Neural progenitor cell (in vitro differentiated cells): ENCODE data around the gene SORT1. TPM values are rescaled to one million over a fixed set of nuclear protein-coding genes. Genes with fewer than 3 reads are reported as not detected.

Experiments used
- DNase-seq: peaks from one replicate; pipeline ENCODE4 v3.0.0-alpha.2; 2016; ENCODE audit warnings: low spot score
- H2AFZ ChIP-seq: fragments of 200-600 bp; sonication (generic); replicated peaks from 2 replicates; pipeline ENCODE4 v1.6.1; 2016; ENCODE audit warnings: antibody characterized with exemption
- H3F3A ChIP-seq: fragments of 200-600 bp; sonication (generic); 2 replicates; pipeline ENCODE4 v1.6.1; 2016; ENCODE audit warnings: antibody characterized with exemption, low read depth
- H3K27ac ChIP-seq: fragments of 200-600 bp; sonication (generic); 2 replicates; pipeline ENCODE4 v1.5.1; 2016; ENCODE audit warnings: mild to moderate bottlenecking
- H3K27me3 ChIP-seq: fragments of 200-600 bp; sonication (generic); 2 replicates; pipeline ENCODE4 v1.6.1; 2016; ENCODE audit warnings: mild to moderate bottlenecking, moderate library complexity
- H3K36me3 ChIP-seq: fragments of 200-600 bp; sonication (generic); 2 replicates; pipeline ENCODE4 v1.5.1; 2016
- H3K4me1 ChIP-seq: fragments of 200-600 bp; sonication (generic); 2 replicates; pipeline ENCODE4 v1.6.1; 2016; ENCODE audit warnings: mixed run types
- H3K4me2 ChIP-seq: fragments of 200-600 bp; sonication (generic); 2 replicates; pipeline ENCODE4 v1.6.1; 2016
- H3K4me3 ChIP-seq: fragments of 200-600 bp; sonication (generic); 2 replicates; pipeline ENCODE4 v1.5.1; 2016
- H3K79me2 ChIP-seq: fragments of 200-600 bp; sonication (generic); 2 replicates; pipeline ENCODE4 v1.6.1; 2016; ENCODE audit warnings: low read depth
- H3K9ac ChIP-seq: fragments of 200-600 bp; sonication (generic); 2 replicates; pipeline ENCODE4 v1.6.1; 2016
- H3K9me3 ChIP-seq: fragments of 200-600 bp; sonication (generic); 2 replicates; pipeline ENCODE4 v1.5.1; 2016; ENCODE audit warnings: low read depth
- H4K20me1 ChIP-seq: fragments of 200-600 bp; sonication (generic); 2 replicates; pipeline ENCODE4 v1.6.1; 2016; ENCODE audit warnings: low read depth
- H3K27ac Mint-ChIP-seq: 3 replicates; pipeline ENCODE4 v1.8.0; 2021; ENCODE audit warnings: mixed read lengths
- H3K27me3 Mint-ChIP-seq: 2 replicates; pipeline ENCODE4 v1.8.0; 2022; ENCODE audit warnings: low read depth, mild to moderate bottlenecking, inconsistent platforms, moderate library complexity, mixed read lengths; ENCODE audit not compliant: insufficient read depth
- H3K36me3 Mint-ChIP-seq: 3 replicates; pipeline ENCODE4 v1.8.0; 2021; ENCODE audit warnings: mixed read lengths
- H3K4me1 Mint-ChIP-seq: 3 replicates; pipeline ENCODE4 v1.8.0; 2021; ENCODE audit warnings: mixed read lengths
- H3K4me3 Mint-ChIP-seq: 3 replicates; pipeline ENCODE4 v1.8.0; 2021; ENCODE audit warnings: mild to moderate bottlenecking, moderate library complexity, mixed read lengths
- H3K9me3 Mint-ChIP-seq: 3 replicates; pipeline ENCODE4 v1.8.0; 2020; ENCODE audit warnings: mixed read lengths
- EZH2 ChIP-seq: fragments of 200-600 bp; sonication (generic); IDR thresholded peaks from 2 replicates; pipeline ENCODE4 v1.6.1; 2017; ENCODE audit warnings: antibody characterized with exemption, mild to moderate bottlenecking, moderate library complexity
- EZH2phosphoT487 ChIP-seq: fragments of 200-600 bp; sonication (generic); IDR thresholded peaks from 2 replicates; pipeline ENCODE4 v1.6.1; 2017; ENCODE audit warnings: antibody characterized with exemption
- total RNA-seq: library from RNA; depleted of rRNA; stranded (reverse); fragments of >200 nt; gene quantifications from 2 replicates; pipeline ENCODE4 v1.2.3, GENCODE V29; 2015; ENCODE audit warnings: low replicate concordance
- TF ChIP-seq, protein P1 (sequence below): fragments of 200-600 bp; sonication (generic); IDR thresholded peaks from 2 replicates; pipeline ENCODE4 v1.5.1; 2017; ENCODE audit warnings: antibody characterized with exemption, mild to moderate bottlenecking

The SORT1 gene
- total RNA-seq, 1 donor from 2014 or later = 38.9 TPM

DNA sequence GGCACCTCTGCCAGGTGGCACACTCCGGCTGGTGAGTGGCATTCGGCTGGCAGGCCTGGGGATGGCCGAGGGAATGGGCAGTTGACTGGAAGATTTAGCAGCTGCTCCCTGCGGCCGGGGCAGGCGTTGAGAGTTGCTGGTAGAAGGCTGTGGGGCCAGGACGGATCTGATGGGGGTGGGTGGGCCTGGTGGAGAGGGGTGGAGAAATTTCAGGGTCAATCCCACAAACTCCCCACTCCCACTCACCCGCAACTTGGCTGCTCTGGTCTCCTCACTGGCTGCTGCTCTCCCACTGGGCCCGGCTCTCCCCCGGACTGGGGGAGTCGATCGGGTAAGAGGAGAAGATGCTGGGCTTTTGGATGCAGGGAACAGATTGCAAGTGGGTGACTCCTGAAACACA lies 116.9 kb downstream of the SORT1 start:
- Histone ChIP-seq H3F3A (peaks cover 39% of the 10 kb centered on the region), H3K4me1 (peaks cover 17% of the 10 kb centered on the region), H3K4me2 (peak overlapping the region; percentile 94), H3K27ac (no peak overlapping the region), H3K36me3 (no peaks in the 10 kb centered on the region), H3K9me3 (no peaks in the 10 kb centered on the region), H3K9ac (no peak overlapping the region), H3K27me3 (no peaks in the 10 kb centered on the region), H3K4me3 (no peak overlapping the region), H2AFZ (no peak overlapping the region), H4K20me1 (peaks cover 14% of the 10 kb centered on the region), H3K79me2 (peaks cover 27% of the 10 kb centered on the region)
- TF ChIP-seq EZH2 (no peak), EZH2phosphoT487 (no peak)
- TF ChIP-seq, protein P1, sequence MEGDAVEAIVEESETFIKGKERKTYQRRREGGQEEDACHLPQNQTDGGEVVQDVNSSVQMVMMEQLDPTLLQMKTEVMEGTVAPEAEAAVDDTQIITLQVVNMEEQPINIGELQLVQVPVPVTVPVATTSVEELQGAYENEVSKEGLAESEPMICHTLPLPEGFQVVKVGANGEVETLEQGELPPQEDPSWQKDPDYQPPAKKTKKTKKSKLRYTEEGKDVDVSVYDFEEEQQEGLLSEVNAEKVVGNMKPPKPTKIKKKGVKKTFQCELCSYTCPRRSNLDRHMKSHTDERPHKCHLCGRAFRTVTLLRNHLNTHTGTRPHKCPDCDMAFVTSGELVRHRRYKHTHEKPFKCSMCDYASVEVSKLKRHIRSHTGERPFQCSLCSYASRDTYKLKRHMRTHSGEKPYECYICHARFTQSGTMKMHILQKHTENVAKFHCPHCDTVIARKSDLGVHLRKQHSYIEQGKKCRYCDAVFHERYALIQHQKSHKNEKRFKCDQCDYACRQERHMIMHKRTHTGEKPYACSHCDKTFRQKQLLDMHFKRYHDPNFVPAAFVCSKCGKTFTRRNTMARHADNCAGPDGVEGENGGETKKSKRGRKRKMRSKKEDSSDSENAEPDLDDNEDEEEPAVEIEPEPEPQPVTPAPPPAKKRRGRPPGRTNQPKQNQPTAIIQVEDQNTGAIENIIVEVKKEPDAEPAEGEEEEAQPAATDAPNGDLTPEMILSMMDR = no peak
- Mint-ChIP-seq H3K4me3 (peak overlapping the region; percentile 100), H3K27me3 (no peaks in the 10 kb centered on the region), H3K36me3 (peaks cover 13% of the 10 kb centered on the region), H3K27ac (no peak overlapping the region), H3K4me1 (peaks cover 41% of the 10 kb centered on the region), H3K9me3 (no peaks in the 10 kb centered on the region)
- no peak for DNase-seq

DNA sequence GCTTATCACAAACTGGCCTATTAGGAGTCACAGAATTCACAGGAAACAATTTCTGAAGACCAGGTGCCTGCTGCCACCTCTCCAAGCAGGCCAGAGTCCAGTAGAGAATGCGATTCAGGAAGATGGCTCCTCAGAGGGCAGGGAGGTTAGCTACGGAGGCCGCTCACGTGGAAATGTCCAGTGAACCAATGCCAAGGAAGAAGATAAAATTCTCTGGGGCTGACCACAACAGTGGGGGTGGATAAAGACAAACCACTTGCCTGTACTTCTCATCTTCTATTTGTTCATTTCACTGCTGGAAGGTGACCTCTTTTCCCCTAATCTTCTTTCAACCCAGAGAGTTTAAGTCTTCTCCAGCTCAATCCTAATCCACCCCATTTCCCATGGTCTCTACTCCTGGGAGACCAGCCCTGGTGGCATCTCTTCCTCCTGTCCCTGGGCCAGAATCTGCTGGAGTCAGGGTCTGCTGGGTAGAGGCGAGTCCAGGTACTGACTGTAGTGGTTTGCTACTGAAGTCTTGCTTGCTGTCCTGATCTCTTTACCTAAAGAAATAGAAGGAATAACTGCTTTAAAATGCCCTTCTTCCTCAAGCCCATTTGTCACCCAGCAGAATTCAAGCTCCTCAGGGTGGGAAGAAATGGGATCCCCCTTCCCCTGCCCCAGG lies 118.0 kb downstream of the SORT1 start:
- Histone ChIP-seq H3K27ac (no peak overlapping the region), H3K79me2 (peaks cover 27% of the 10 kb centered on the region), H2AFZ (no peak overlapping the region), H3K36me3 (no peaks in the 10 kb centered on the region), H3K27me3 (no peaks in the 10 kb centered on the region), H3K9ac (no peak overlapping the region), H3K4me1 (peaks cover 17% of the 10 kb centered on the region), H4K20me1 (peaks cover 14% of the 10 kb centered on the region), H3F3A (peaks cover 39% of the 10 kb centered on the region), H3K4me2 (no peak overlapping the region), H3K4me3 (no peak overlapping the region), H3K9me3 (no peaks in the 10 kb centered on the region)
- TF ChIP-seq EZH2 (no peak), EZH2phosphoT487 (no peak)
- TF ChIP-seq, protein P1 = no peak
- Mint-ChIP-seq H3K4me3 (peak overlapping the region; percentile 52), H3K4me1 (peaks cover 49% of the 10 kb centered on the region), H3K27me3 (no peaks in the 10 kb centered on the region), H3K27ac (peak overlapping the region; percentile 85), H3K36me3 (peaks cover 13% of the 10 kb centered on the region), H3K9me3 (no peaks in the 10 kb centered on the region)
- no peak for DNase-seq

DNA sequence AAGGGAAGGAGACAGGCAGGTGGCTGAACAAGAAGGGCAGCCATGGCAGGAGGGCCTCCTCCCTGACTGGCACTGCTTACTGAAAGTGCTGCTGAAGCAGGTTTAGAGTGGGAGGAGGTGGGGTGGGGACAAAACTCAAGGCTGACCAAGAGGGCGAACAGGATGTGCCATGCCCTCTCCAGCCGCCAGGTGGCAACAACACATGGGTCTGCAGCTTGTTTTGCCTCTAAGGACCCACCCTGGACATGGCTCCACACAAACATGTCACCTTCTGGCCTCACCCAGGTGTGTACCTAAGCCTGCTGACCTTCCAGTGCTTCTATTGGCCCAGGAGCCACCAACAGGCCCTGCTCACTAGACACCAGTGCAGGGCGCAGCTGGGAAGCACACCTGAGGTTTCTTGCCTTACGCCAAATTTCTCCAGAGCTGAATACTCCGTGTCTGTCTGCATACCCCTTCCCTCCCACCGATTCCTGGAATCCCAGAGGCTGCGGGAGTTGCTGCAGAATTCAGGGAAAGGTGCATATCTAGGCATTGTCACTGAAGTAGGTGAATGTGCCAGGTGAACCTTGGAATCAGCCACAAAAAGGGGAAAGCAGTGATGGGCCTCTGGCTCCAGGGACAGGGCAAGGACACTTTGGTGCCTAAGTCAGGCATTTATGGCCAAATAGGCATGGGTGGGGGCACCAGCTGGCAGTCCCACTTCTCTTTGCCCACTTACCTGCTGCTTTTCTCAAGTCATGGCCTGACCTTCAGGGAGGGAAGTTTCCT lies 120.1 kb downstream of the SORT1 start:
- no peaks in the 10 kb centered on the region for H3K36me3 ChIP-seq
- H3K27me3 ChIP-seq = no peaks in the 10 kb centered on the region
- H3K36me3 Mint-ChIP-seq = peaks cover 16% of the 10 kb centered on the region
- no peak overlapping the region for H3K27ac ChIP-seq
- H3K27me3 Mint-ChIP-seq = no peaks in the 10 kb centered on the region
- H3K4me3 Mint-ChIP-seq = no peak overlapping the region
- H3K4me1 ChIP-seq = peaks cover 14% of the 10 kb centered on the region
- H3K9me3 Mint-ChIP-seq = no peaks in the 10 kb centered on the region
- TF ChIP-seq, protein P1 = peak; percentile 83
- TF ChIP-seq EZH2 = no peak
- H3F3A ChIP-seq = peaks cover 26% of the 10 kb centered on the region
- peak overlapping the region; percentile 72 for H3K27ac Mint-ChIP-seq
- peaks cover 41% of the 10 kb centered on the region for H3K4me1 Mint-ChIP-seq
- H2AFZ ChIP-seq = no peak overlapping the region
- no peak overlapping the region for H3K4me2 ChIP-seq
- H3K9me3 ChIP-seq = no peaks in the 10 kb centered on the region
- H3K9ac ChIP-seq = no peak overlapping the region
- H4K20me1 ChIP-seq = peaks cover 14% of the 10 kb centered on the region
- peak; percentile 82 for DNase-seq
- H3K79me2 ChIP-seq = peaks cover 25% of the 10 kb centered on the region
- H3K4me3 ChIP-seq = no peak overlapping the region
